Activated CD4-positive, alpha-beta T cell treated with anti-CD3 and anti-CD28 coated beads for 36 hours (primary cell): ENCODE measurements around the gene MGARP. TPM values are rescaled to one million over a fixed set of nuclear protein-coding genes. Genes with fewer than 3 reads are reported as not detected.
A peak's percentile ranks its signal among the peaks of the same experiment; 100 is the strongest.

Source experiments
- ATAC-seq: fragments of 200-7000 bp; cut with Tn5 transposase; one replicate; pipeline ENCODE4 v1.10.0; 2021; ENCODE audit warnings: mild to moderate bottlenecking, moderate library complexity
- CTCF ChIA-PET: fragments of 350-600 bp; sonication (Branson Sonifier 250); formaldehyde crosslinking; loops from one replicate; lab custom pipeline; 2021; ENCODE audit warnings: antibody characterized with exemption; lab: Charles Lee
- POLR2A ChIA-PET: fragments of 350-600 bp; sonication (Branson Sonifier 250); formaldehyde crosslinking; loops from one replicate; lab custom pipeline; 2021; ENCODE audit warnings: antibody characterized with exemption, inconsistent platforms; lab: Charles Lee
- DNase-seq: peaks from one replicate; pipeline ENCODE4 v3.0.0-alpha.2; 2020
- H3K27ac Mint-ChIP-seq: one replicate; pipeline ENCODE4 v1.8.0; 2021; ENCODE audit warnings: mixed read lengths
- H3K27me3 Mint-ChIP-seq: one replicate; pipeline ENCODE4 v1.8.0; 2021; ENCODE audit warnings: mixed read lengths
- H3K36me3 Mint-ChIP-seq: one replicate; pipeline ENCODE4 v1.8.0; 2021; ENCODE audit warnings: low read depth, mixed read lengths
- H3K4me1 Mint-ChIP-seq: one replicate; pipeline ENCODE4 v1.8.0; 2021; ENCODE audit warnings: mixed read lengths
- H3K4me3 Mint-ChIP-seq: one replicate; pipeline ENCODE4 v1.8.0; 2021; ENCODE audit warnings: mild to moderate bottlenecking, moderate library complexity, mixed read lengths
- H3K9me3 Mint-ChIP-seq: one replicate; pipeline ENCODE4 v1.8.0; 2021; ENCODE audit warnings: low read depth, mixed read lengths
- intact Hi-C, 2 experiments: fragments of 100-400 bp; cut with DNase I in 1 of 2; cut with micrococcal nuclease in 1 of 2; formaldehyde crosslinking; loops; one replicate each; pipeline versions ENCODE4 v1.14.2 to v1.15.1; 2022 to 2024; cut with DNase I, micrococcal nuclease
- total RNA-seq, 2 experiments: library from RNA; stranded (reverse); gene quantifications; one replicate each; pipeline ENCODE4 v1.2.3, GENCODE V29; 2021

MGARP gene
- total RNA-seq, 2 experiments from 2014 or later = 0.21 to 0.35 TPM

DNA sequence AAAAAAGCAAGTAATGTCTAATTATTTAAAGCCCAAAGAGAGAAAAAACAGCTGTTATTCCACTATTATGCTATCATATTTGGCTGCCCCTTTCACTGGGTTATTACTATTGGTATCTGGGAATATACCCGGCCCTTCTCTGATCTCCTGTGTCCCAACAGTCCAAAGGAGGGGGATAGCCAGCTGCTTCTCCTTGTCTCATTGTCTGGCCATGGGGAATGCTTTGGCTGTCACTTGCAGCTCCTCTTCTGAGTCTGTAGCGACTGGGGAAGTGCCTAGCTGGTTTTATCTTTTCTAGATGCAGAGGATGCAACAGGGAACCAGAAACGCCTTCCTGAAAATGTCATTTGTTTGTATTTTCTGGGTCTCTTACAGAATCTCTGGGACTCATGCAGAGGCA, 33.9 kb downstream of the MGARP start:
- ChIA-PET POLR2A (no interaction called here), CTCF (no interaction called here)
- Mint-ChIP-seq H3K4me3 (no peak overlapping the region), H3K27ac (no peak overlapping the region), H3K27me3 (no peaks in the 10 kb centered on the region), H3K9me3 (no peaks in the 10 kb centered on the region), H3K36me3 (no peaks in the 10 kb centered on the region), H3K4me1 (no peaks in the 10 kb centered on the region)
- intact Hi-C loops = no loop called here
- no peak for DNase-seq
- no peak for ATAC-seq

GRCh38 chr4:139245590-139245989, 34.4 kb downstream of the MGARP start:
- no peak overlapping the region for H3K4me3 Mint-ChIP-seq
- H3K27me3 Mint-ChIP-seq = no peaks in the 10 kb centered on the region
- no peak overlapping the region for H3K27ac Mint-ChIP-seq
- DNase-seq (no peak), ATAC-seq (no peak)
- POLR2A ChIA-PET = no interaction called here
- H3K9me3 Mint-ChIP-seq = no peaks in the 10 kb centered on the region
- CTCF ChIA-PET = no interaction called here
- H3K4me1 Mint-ChIP-seq = no peaks in the 10 kb centered on the region
- intact Hi-C loops = no loop called here
- H3K36me3 Mint-ChIP-seq = no peaks in the 10 kb centered on the region

- Mint-ChIP-seq H3K4me1 (no peaks in the 10 kb centered on the region), H3K9me3 (peaks cover 4% of the 10 kb centered on the region), H3K27me3 (no peaks in the 10 kb centered on the region), H3K27ac (no peak overlapping the region), H3K4me3 (no peak overlapping the region), H3K36me3 (no peaks in the 10 kb centered on the region)
- ChIA-PET CTCF (interaction anchor here (0.8 to 1.3 kb wide), 3 partner anchors 11 to 31 kb away, joined by 3 read pairs; no protein-coding TSS in a partner anchor), POLR2A (no interaction called here)
- no peak for ATAC-seq
- no peak for DNase-seq
- intact Hi-C loops = no loop called here
Observed at GRCh38 chr4:139243448-139244365, 36.3 kb downstream of the MGARP start.

- CTCF ChIA-PET = no interaction called here
- peaks cover 4% of the 10 kb centered on the region for H3K9me3 Mint-ChIP-seq
- DNase-seq (no peak), ATAC-seq (no peak)
- POLR2A ChIA-PET = no interaction called here
- intact Hi-C loops = no loop called here
- H3K4me1 Mint-ChIP-seq = no peaks in the 10 kb centered on the region
- H3K27ac Mint-ChIP-seq = no peak overlapping the region
- H3K27me3 Mint-ChIP-seq = no peaks in the 10 kb centered on the region
- no peak overlapping the region for H3K4me3 Mint-ChIP-seq
- H3K36me3 Mint-ChIP-seq = no peaks in the 10 kb centered on the region
Observed at GRCh38 chr4:139242511-139243051, 37.4 kb downstream of the MGARP start.

- ChIA-PET CTCF (no interaction called here), POLR2A (interaction anchor here (0.6 kb wide), 1 partner anchor 1245 kb away, joined by 4 read pairs; no protein-coding TSS in a partner anchor)
- H3K27me3 Mint-ChIP-seq = no peaks in the 10 kb centered on the region
- DNase-seq = no peak
- no peaks in the 10 kb centered on the region for H3K36me3 Mint-ChIP-seq
- H3K4me3 Mint-ChIP-seq = no peak overlapping the region
- H3K27ac Mint-ChIP-seq = no peak overlapping the region
- peaks cover 4% of the 10 kb centered on the region for H3K9me3 Mint-ChIP-seq
- intact Hi-C loops = no loop called here
- no peak for ATAC-seq
- H3K4me1 Mint-ChIP-seq = no peaks in the 10 kb centered on the region
Observed at GRCh38 chr4:139241784-139242151, 38.3 kb downstream of the MGARP start.

- ChIA-PET POLR2A (interaction anchor here (0.6 kb wide), 1 partner anchor 1246 kb away, joined by 4 read pairs; no protein-coding TSS in a partner anchor), CTCF (interaction anchor here (1.0 kb wide), 1 partner anchor 12 kb away, joined by 3 read pairs; no protein-coding TSS in a partner anchor)
- Mint-ChIP-seq H3K27me3 (no peaks in the 10 kb centered on the region), H3K4me3 (no peak overlapping the region), H3K4me1 (no peaks in the 10 kb centered on the region), H3K36me3 (no peaks in the 10 kb centered on the region), H3K27ac (no peak overlapping the region), H3K9me3 (peaks cover 4% of the 10 kb centered on the region)
- DNase-seq (no peak), ATAC-seq (no peak)
- intact Hi-C loops = no loop called here
Observed at GRCh38 chr4:139241086-139241783, 38.8 kb downstream of the MGARP start.

DNA sequence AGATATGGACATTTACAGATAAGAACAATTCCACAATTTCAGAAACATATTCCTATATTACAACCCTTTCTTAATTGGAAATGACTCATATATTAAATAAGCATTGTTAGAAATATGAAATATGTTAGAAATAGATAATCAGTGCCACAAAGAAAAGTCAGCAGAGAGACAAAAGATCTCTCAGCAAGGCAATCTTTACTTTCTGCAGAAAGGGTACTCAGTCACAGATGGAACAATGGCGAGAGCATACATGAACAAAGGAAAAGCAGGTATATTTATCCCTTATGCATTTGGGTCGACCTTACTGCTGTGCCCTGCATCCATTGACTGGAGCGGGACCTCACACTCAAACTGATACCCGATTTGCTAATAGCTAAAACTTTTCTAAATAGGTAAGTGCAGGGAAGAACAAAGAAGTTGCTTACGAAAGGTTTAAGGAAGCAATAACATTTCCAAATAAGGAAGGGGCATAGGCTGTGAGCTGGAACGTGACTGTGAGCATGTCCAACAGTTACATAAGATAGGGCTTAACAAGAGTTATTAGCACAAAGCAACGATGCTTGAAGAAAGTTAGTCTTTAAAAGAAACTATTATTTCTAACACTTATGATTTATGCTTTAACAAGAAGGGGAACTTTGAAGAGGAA, 40.8 kb downstream of the MGARP start:
- no peak for ATAC-seq
- intact Hi-C loops = no loop called here
- Mint-ChIP-seq H3K9me3 (peaks cover 4% of the 10 kb centered on the region), H3K36me3 (no peaks in the 10 kb centered on the region), H3K27ac (no peak overlapping the region), H3K27me3 (no peaks in the 10 kb centered on the region), H3K4me3 (no peak overlapping the region), H3K4me1 (no peaks in the 10 kb centered on the region)
- CTCF ChIA-PET = interaction anchor here (0.6 to 0.8 kb wide), 2 partner anchors 11 to 56 kb away, joined by 3 to 4 read pairs; no protein-coding TSS in a partner anchor
- no peak for DNase-seq
- POLR2A ChIA-PET = interaction anchor here (0.6 kb wide), 1 partner anchor 169 kb away, joined by 12 read pairs; no protein-coding TSS in a partner anchor

DNA sequence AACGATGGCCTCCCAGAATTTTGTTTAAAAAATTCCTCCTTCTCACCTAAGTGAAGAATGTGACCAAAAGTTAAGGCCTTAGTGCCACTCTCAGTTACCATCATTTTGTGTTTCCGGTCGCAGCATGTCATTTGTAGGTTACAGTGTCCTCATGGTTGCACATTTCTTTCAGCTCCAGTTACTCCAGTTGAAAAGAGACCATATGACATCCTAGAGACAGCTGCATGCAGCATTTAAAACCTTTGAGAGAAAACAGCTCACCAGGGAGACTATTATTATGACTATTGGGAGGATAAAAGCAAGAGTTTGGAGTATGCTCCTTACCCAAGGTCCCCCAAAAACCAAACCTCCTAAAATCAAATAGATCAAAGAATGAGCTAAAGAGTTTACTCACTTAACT, 45.8 kb downstream of the MGARP start:
- Mint-ChIP-seq H3K4me3 (no peak overlapping the region), H3K4me1 (peaks cover 1% of the 10 kb centered on the region), H3K27ac (no peak overlapping the region), H3K36me3 (no peaks in the 10 kb centered on the region), H3K9me3 (peaks cover 2% of the 10 kb centered on the region), H3K27me3 (no peaks in the 10 kb centered on the region)
- ChIA-PET CTCF (interaction anchor here (0.6 to 1.3 kb wide), 4 partner anchors 47 to 296 kb away, joined by 3 to 5 read pairs (median 3); no protein-coding TSS in a partner anchor), POLR2A (no interaction called here)
- ATAC-seq (no peak), DNase-seq (no peak)
- intact Hi-C loops = no loop called here

GRCh38 chr4:139229534-139230039, 50.4 kb downstream of the MGARP start:
- Mint-ChIP-seq H3K36me3 (no peaks in the 10 kb centered on the region), H3K27me3 (no peaks in the 10 kb centered on the region), H3K9me3 (no peaks in the 10 kb centered on the region), H3K27ac (no peak overlapping the region), H3K4me1 (peaks cover 1% of the 10 kb centered on the region), H3K4me3 (no peak overlapping the region)
- ChIA-PET POLR2A (no interaction called here), CTCF (interaction anchor here (0.7 to 3.1 kb wide), 3 partner anchors 66 to 199 kb away, joined by 4 to 28 read pairs (median 12); no protein-coding TSS in a partner anchor)
- ATAC-seq (peak; percentile 66), DNase-seq (no peak)
- intact Hi-C loops = loop anchor here (1.0 to 2.0 kb wide), 3 partner anchors 37 to 199 kb away; no protein-coding TSS in a partner anchor

GRCh38 chr4:139227729-139228404, 52.2 kb downstream of the MGARP start:
- ChIA-PET CTCF (interaction anchor here (0.6 to 3.1 kb wide), 12 partner anchors 11 to 1039 kb away, joined by 3 to 28 read pairs (median 4); partner anchors contain the start of gene NAA15), POLR2A (no interaction called here)
- no peaks in the 10 kb centered on the region for H3K36me3 Mint-ChIP-seq
- no peaks in the 10 kb centered on the region for H3K27me3 Mint-ChIP-seq
- H3K4me3 Mint-ChIP-seq = no peak overlapping the region
- H3K27ac Mint-ChIP-seq = no peak overlapping the region
- no peaks in the 10 kb centered on the region for H3K9me3 Mint-ChIP-seq
- DNase-seq = peak; percentile 7
- intact Hi-C loops = loop anchor here (1.0 to 2.0 kb wide), 3 partner anchors 39 to 197 kb away; no protein-coding TSS in a partner anchor
- ATAC-seq = peak; percentile 53
- H3K4me1 Mint-ChIP-seq = peaks cover 17% of the 10 kb centered on the region
